ENCODE results near the gene PTPN23.
A peak's percentile ranks its signal among the peaks of the same experiment; 100 is the strongest.

PTPN23 gene

GRCh38 chr3:47420511-47421484, 40.0 kb downstream of the PTPN23 start:
- DNase-seq, result peak; percentile 94

GRCh38 chr3:47421741-47422649, 41.2 kb downstream of the PTPN23 start:
- no peak for DNase-seq

- no peak for DNase-seq
Measured at GRCh38 chr3:47422743-47423142, 41.9 kb downstream of the PTPN23 start.

GRCh38 chr3:47423548-47424145, 42.8 kb downstream of the PTPN23 start:
- DNase-seq, result no peak

- DNase-seq, result no peak
Measured at GRCh38 chr3:47424434-47425382, 43.9 kb downstream of the PTPN23 start.

GRCh38 chr3:47425383-47425778, 44.6 kb downstream of the PTPN23 start:
- no peak for DNase-seq

GRCh38 chr3:47425959-47426358, 45.1 kb downstream of the PTPN23 start:
- DNase-seq, result no peak

GRCh38 chr3:47427866-47428265, 47.0 kb downstream of the PTPN23 start:
- DNase-seq, result no peak

GRCh38 chr3:47428662-47429061, 47.8 kb downstream of the PTPN23 start:
- DNase-seq, result no peak

GRCh38 chr3:47429476-47430270, 48.9 kb downstream of the PTPN23 start:
- no peak for DNase-seq

GRCh38 chr3:47430606-47431005, 49.8 kb downstream of the PTPN23 start:
- no peak for DNase-seq

GRCh38 chr3:47431225-47431624, 50.4 kb downstream of the PTPN23 start:
- no peak for DNase-seq

GRCh38 chr3:47432673-47433072, 51.9 kb downstream of the PTPN23 start:
- DNase-seq, result no peak

- DNase-seq, result no peak
Measured at GRCh38 chr3:47433796-47434195, 53.0 kb downstream of the PTPN23 start.

- no peak for DNase-seq
Measured at GRCh38 chr3:47434849-47435248, 54.0 kb downstream of the PTPN23 start.

GRCh38 chr3:47436180-47436579, 55.4 kb downstream of the PTPN23 start:
- no peak for DNase-seq

- DNase-seq, result peak; percentile 19
Measured at GRCh38 chr3:47440131-47440530, 59.3 kb downstream of the PTPN23 start.

GRCh38 chr3:47441796-47442551, 61.2 kb downstream of the PTPN23 start:
- no peak for DNase-seq

GRCh38 chr3:47443611-47443995, 62.8 kb downstream of the PTPN23 start:
- DNase-seq, result no peak

GRCh38 chr3:47444103-47444502, 63.3 kb downstream of the PTPN23 start:
- DNase-seq, result no peak

All from OCI-M1 (cell line).